Skin of body (tissue), 2 donors: ENCODE results near the gene IRAK3. TPM values are rescaled to one million over a fixed set of nuclear protein-coding genes. Genes with fewer than 3 reads are reported as not detected.

Experiments used
- DNase-seq: peaks from one replicate; lab custom pipeline; 2025; lab: John Stamatoyannopoulos, UW
- total RNA-seq: library from RNA; depleted of rRNA; stranded (reverse); fragments of >200 nt; gene quantifications from one replicate; pipeline ENCODE4 v1.2.3, GENCODE V29; 2014

Gene IRAK3
- total RNA-seq: 14.6 TPM

GRCh38 chr12:66188584-66189485 is at the start of gene IRAK3:
TSS of gene IRAK3 (plus strand) at chr12:66189214. CDS start at chr12:66189300, 86 bp downstream.
- no peak for DNase-seq

- DNase-seq: no peak
Measured at GRCh38 chr12:66139328-66139727, 49.7 kb upstream of the IRAK3 start.

GRCh38 chr12:66140731-66141130 is 48.3 kb upstream of the IRAK3 start:
- no peak for DNase-seq

GRCh38 chr12:66141299-66141698 is 47.7 kb upstream of the IRAK3 start:
- no peak for DNase-seq

- no peak for DNase-seq
Measured at GRCh38 chr12:66142826-66143225, 46.2 kb upstream of the IRAK3 start.

GRCh38 chr12:66143868-66144267 is 45.1 kb upstream of the IRAK3 start:
- no peak for DNase-seq

GRCh38 chr12:66144791-66145754 is 43.9 kb upstream of the IRAK3 start:
- peak; percentile 26 for DNase-seq

- no peak for DNase-seq
Measured at GRCh38 chr12:66149702-66150398, 39.2 kb upstream of the IRAK3 start.

- no peak for DNase-seq
Measured at GRCh38 chr12:66152732-66153131, 36.3 kb upstream of the IRAK3 start.

- DNase-seq: no peak
Measured at GRCh38 chr12:66154776-66155175, 34.2 kb upstream of the IRAK3 start.

- DNase-seq: no peak
Measured at GRCh38 chr12:66156654-66157053, 32.4 kb upstream of the IRAK3 start.

GRCh38 chr12:66159123-66159522 is 29.9 kb upstream of the IRAK3 start:
- DNase-seq: no peak

GRCh38 chr12:66160704-66161103 is 28.3 kb upstream of the IRAK3 start:
- DNase-seq: no peak

GRCh38 chr12:66162701-66163100 is 26.3 kb upstream of the IRAK3 start:
- DNase-seq: no peak

- DNase-seq: no peak
Measured at GRCh38 chr12:66163289-66163688, 25.7 kb upstream of the IRAK3 start.

- DNase-seq: no peak
Measured at GRCh38 chr12:66164349-66164821, 24.6 kb upstream of the IRAK3 start.

- DNase-seq: no peak
Measured at GRCh38 chr12:66165141-66165540, 23.9 kb upstream of the IRAK3 start.

- no peak for DNase-seq
Measured at GRCh38 chr12:66166561-66166960, 22.5 kb upstream of the IRAK3 start.

- DNase-seq: no peak
Measured at GRCh38 chr12:66168410-66168809, 20.6 kb upstream of the IRAK3 start.

GRCh38 chr12:66169221-66170170 is 19.5 kb upstream of the IRAK3 start, which contains the start of gene TMBIM4:
TSS of gene TMBIM4 (minus strand) at chr12:66169996. CDS start at chr12:66169951, 45 bp downstream.
- DNase-seq: peak; percentile 94
